Measurements from ENCODE around the gene KRT83.

The KRT83 gene

DNA sequence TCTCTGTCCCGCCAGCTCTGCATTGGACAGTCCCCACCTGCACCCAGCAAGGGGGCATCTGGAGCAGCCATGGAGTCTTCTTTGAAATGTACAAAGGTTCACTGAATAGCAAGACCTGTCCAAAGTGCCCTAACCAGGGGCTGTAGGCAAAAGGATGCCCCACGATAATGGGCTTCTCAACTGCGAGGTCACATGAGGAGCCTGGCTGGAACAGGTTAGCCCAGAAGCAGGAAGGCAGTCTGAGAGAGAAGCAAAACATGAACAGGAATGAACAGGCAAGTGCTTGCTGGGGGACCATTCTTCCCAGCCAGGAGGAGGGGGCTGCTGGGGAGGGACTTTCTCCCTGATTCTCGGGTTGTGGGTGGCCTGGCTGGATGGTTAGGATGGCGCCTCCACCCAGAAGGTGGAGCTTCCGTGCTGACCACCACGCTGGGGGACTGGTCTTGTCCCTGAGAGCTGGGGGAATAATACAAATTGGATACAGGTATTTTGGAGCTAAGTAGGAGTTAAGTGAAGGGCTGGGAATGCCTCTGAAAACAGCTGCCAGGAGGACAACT is 39.0 kb upstream of the KRT83 start:
- H3K79me2 ChIP-seq (ENCODE audit: insufficient read depth, low read depth), result no peaks in the 10 kb centered on the region
- no peak overlapping the region for H3K4me2 ChIP-seq
- no peak overlapping the region for H3K9ac ChIP-seq
- TF ChIP-seq, protein P1, sequence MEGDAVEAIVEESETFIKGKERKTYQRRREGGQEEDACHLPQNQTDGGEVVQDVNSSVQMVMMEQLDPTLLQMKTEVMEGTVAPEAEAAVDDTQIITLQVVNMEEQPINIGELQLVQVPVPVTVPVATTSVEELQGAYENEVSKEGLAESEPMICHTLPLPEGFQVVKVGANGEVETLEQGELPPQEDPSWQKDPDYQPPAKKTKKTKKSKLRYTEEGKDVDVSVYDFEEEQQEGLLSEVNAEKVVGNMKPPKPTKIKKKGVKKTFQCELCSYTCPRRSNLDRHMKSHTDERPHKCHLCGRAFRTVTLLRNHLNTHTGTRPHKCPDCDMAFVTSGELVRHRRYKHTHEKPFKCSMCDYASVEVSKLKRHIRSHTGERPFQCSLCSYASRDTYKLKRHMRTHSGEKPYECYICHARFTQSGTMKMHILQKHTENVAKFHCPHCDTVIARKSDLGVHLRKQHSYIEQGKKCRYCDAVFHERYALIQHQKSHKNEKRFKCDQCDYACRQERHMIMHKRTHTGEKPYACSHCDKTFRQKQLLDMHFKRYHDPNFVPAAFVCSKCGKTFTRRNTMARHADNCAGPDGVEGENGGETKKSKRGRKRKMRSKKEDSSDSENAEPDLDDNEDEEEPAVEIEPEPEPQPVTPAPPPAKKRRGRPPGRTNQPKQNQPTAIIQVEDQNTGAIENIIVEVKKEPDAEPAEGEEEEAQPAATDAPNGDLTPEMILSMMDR (conservative IDR thresholded peaks at IDR 0.05; ENCODE audit: low read depth, low read length), result no peak
- no peak overlapping the region for H3K4me3 ChIP-seq (IDR thresholded peaks at IDR 0.05; ENCODE audit: insufficient read depth, low read depth, low read length)
- no peaks in the 10 kb centered on the region for H4K20me1 ChIP-seq (ENCODE audit: insufficient read depth)
- H3K27ac ChIP-seq, result no peak overlapping the region
- peaks cover 10% of the 10 kb centered on the region for H3K4me1 ChIP-seq (ENCODE audit: low read depth, poor library complexity, severe bottlenecking)
- peaks cover 39% of the 10 kb centered on the region for H3K27me3 ChIP-seq (ENCODE audit: insufficient read depth, low read depth)
- no peak overlapping the region for H2AFZ ChIP-seq (ENCODE audit: low read depth)
- no peaks in the 10 kb centered on the region for H3K36me3 ChIP-seq (ENCODE audit: insufficient read depth)

DNA sequence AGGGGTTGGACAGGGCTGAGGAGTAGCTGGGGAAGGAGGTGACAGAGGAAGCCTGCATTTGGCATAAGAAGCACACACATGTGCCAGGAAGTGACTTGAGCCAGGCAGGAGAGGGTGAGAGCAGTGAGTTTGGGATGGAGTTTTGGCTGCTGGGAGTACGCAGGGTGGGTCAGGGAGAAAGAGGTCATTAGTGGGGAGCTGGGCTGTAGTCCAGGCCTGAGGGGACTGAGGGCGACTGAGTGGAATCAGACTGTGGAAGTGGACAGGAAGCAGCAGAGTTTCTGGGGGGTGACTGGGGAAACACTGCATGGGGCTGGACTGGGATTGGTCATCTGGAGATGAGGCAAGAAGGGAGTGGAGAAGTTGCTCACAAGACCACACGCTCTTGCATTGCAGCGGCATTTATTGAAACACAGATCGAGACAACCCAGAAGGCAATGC is 38.4 kb upstream of the KRT83 start:
- no peaks in the 10 kb centered on the region for H3K36me3 ChIP-seq (ENCODE audit: insufficient read depth)
- peaks cover 36% of the 10 kb centered on the region for H3K27me3 ChIP-seq (ENCODE audit: insufficient read depth, low read depth)
- H4K20me1 ChIP-seq (ENCODE audit: insufficient read depth), result no peaks in the 10 kb centered on the region
- no peak overlapping the region for H2AFZ ChIP-seq (ENCODE audit: low read depth)
- TF ChIP-seq, protein P1 (conservative IDR thresholded peaks at IDR 0.05; ENCODE audit: low read depth, low read length), result no peak
- no peak overlapping the region for H3K4me3 ChIP-seq (IDR thresholded peaks at IDR 0.05; ENCODE audit: insufficient read depth, low read depth, low read length)
- no peak overlapping the region for H3K4me2 ChIP-seq
- no peak overlapping the region for H3K27ac ChIP-seq
- no peaks in the 10 kb centered on the region for H3K79me2 ChIP-seq (ENCODE audit: insufficient read depth, low read depth)
- no peak overlapping the region for H3K9ac ChIP-seq
- peaks cover 10% of the 10 kb centered on the region for H3K4me1 ChIP-seq (ENCODE audit: low read depth, poor library complexity, severe bottlenecking)

DNA sequence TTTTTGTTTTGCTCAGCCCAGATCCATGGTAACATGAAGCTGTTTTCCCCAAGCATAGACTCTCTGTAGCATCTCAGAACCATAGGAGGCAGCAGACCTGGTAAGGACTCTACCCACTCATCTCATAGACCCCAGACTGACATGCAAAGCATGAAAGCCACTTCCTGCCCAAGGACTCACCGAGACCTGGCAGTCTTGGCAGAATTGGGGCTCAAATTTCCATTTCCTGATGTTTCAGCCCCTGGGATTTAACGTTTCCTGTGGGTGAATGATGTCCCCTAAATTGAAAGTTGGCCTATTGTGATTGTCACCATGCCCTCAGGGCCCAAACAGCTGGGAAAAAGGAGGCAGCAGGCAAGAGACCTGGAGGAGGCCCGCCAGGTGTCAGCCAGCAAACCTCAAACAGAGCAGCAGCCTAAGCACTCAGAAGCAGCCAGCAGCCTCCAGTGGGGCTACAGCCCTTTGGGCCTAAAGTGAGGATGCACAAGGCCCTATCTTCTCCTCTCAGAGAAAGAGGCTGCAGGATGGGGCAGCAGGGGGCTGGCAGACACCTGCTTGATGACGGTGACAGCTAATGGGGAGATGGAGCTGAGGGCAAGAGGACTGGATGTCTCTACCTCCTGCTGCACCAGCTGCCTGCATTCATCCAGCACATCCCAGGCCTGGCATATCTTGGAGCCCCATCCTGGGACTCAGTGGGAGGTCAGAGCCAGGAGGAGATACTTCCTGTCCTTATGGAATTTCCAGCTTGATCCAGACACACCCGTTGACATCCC is 37.6 kb upstream of the KRT83 start:
- TF ChIP-seq, protein P1 (conservative IDR thresholded peaks at IDR 0.05; ENCODE audit: low read depth, low read length), result no peak
- Histone ChIP-seq H3K27ac (no peak overlapping the region), H3K36me3 (ENCODE audit: insufficient read depth) (no peaks in the 10 kb centered on the region), H3K9ac (no peak overlapping the region), H3K4me1 (ENCODE audit: low read depth, poor library complexity, severe bottlenecking) (peaks cover 10% of the 10 kb centered on the region), H3K79me2 (ENCODE audit: insufficient read depth, low read depth) (no peaks in the 10 kb centered on the region), H2AFZ (ENCODE audit: low read depth) (no peak overlapping the region), H3K27me3 (ENCODE audit: insufficient read depth, low read depth) (peaks cover 35% of the 10 kb centered on the region), H3K4me2 (no peak overlapping the region), H4K20me1 (ENCODE audit: insufficient read depth) (no peaks in the 10 kb centered on the region), H3K4me3 (IDR thresholded peaks at IDR 0.05; ENCODE audit: insufficient read depth, low read depth, low read length) (no peak overlapping the region)

DNA sequence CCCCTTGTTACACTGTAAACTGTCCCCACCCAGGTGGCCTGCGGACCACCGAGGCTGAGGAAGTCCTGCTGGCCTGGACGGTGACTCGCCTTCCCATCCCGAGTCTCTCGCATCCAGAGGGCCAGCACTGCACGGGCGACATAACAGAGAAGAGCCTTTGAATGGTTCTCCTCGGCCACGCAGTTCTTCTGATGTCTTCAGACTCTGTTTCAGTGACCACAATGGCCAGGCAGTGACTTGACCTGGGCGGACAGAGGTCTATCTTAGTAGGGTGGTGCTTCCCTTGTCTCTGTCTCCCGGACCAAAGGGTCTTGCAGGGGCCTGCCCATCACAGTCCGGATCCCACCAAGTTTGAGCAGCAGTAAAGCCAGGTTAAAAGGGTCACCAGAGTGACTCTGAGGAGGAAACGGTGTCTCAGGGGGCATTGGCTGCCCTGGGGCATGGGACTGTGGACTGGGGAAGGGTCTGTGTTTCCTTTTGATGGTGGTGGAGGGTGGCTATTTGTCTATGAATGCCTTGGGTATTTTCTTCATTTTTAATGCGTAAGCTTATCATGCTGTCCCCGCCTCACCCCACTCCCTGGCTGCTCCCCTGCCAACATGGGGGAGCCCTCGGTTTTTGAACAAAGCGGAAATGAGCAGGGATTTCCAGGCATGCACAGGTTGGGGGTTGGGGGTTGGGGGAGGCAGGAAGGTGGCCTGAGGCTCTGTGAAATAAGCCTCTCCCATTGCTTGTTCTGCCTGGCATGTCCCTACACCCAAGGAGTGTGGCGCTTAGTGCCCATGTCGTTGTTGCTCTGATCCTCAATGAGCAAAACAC is 35.8 kb upstream of the KRT83 start:
- Histone ChIP-seq H3K79me2 (ENCODE audit: insufficient read depth, low read depth) (no peaks in the 10 kb centered on the region), H4K20me1 (ENCODE audit: insufficient read depth) (no peaks in the 10 kb centered on the region), H3K27me3 (ENCODE audit: insufficient read depth, low read depth) (peaks cover 27% of the 10 kb centered on the region; the same call in 1 of the 2 replicates), H3K4me2 (no peak overlapping the region), H3K36me3 (ENCODE audit: insufficient read depth) (no peaks in the 10 kb centered on the region), H3K4me3 (IDR thresholded peaks at IDR 0.05; ENCODE audit: insufficient read depth, low read depth, low read length) (no peak overlapping the region), H3K4me1 (ENCODE audit: low read depth, poor library complexity, severe bottlenecking) (peaks cover 10% of the 10 kb centered on the region), H2AFZ (ENCODE audit: low read depth) (no peak overlapping the region), H3K9ac (no peak overlapping the region), H3K27ac (no peak overlapping the region)
- TF ChIP-seq, protein P1 (conservative IDR thresholded peaks at IDR 0.05; ENCODE audit: low read depth, low read length), result no peak

Measured in KMS-11 (cell line).